Cerebellar cortex (tissue), 1 donor: Measurements from ENCODE around the gene DSC1.

Experiments used
- DNase-seq: peaks from one replicate; pipeline ENCODE4 v3.0.0-alpha.2; 2015; ENCODE audit warnings: low spot score

The DSC1 gene

GRCh38 chr18:31103423-31103822, 59.2 kb downstream of the DSC1 start:
- DNase-seq = no peak

GRCh38 chr18:31102941-31103340, 59.7 kb downstream of the DSC1 start:
- DNase-seq = no peak

DNA sequence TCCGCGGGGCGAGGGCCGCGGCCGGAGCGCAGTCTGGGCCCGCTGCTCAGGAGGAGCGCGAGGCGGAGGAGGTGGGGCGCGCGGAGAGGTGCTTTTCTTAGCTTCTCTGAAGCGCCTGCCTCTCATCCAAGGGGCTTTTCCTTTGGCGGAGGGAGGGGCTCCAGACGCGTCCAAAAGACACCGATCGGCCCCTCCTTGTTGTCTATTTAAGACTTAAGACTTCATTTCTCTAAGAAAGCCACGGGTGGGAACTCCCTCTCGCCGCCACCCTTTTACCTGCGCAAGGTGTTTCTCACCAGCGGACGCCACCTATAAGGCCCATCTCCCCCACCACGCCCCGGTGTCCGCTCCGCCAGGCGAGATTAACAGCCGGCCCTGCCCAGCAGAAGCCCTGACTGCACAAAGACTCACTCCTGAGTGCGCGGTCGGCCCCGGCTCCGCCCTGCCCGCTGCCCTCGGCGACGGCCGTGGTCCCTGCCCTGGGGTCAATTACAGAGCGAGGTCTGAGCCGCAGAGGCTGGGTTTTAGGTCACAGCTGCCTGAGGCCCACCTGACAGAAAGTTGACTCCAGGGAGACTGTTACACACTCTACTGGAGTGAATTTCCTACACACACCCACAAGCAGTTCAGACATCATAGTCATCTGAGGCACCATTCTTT, 60.5 kb downstream of the DSC1 start, which contains the start of gene DSC2:
TSS of gene DSC2 (minus strand) at position 397 of the 660 bp plus-strand sequence. CDS start 450 bp downstream, outside the sequence.
- DNase-seq = no peak

GRCh38 chr18:31101183-31102024, 61.3 kb downstream of the DSC1 start:
- no peak for DNase-seq

- no peak for DNase-seq
Observed at GRCh38 chr18:31100436-31101182, 62.0 kb downstream of the DSC1 start.

- no peak for DNase-seq
Observed at GRCh38 chr18:31099450-31100230, 63.0 kb downstream of the DSC1 start.

DNA sequence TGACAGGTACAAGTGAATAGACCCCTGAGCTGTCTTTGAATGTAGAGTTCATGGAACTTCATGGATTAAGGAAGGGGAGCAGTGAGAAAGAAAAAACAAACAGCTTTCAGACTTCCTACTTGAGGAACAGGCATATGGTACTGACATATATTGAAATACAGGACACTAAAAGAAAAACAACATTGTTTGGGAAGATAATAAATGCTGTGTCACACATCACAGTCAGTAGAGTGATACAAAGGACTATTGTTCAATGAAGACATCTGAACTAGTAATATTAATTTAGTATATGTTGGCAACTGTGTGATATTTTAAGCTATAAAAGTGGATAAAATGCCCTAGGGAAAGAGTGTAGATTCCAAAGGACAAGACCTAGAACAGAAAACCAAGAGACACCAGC, 63.8 kb downstream of the DSC1 start:
- DNase-seq = no peak

DNA sequence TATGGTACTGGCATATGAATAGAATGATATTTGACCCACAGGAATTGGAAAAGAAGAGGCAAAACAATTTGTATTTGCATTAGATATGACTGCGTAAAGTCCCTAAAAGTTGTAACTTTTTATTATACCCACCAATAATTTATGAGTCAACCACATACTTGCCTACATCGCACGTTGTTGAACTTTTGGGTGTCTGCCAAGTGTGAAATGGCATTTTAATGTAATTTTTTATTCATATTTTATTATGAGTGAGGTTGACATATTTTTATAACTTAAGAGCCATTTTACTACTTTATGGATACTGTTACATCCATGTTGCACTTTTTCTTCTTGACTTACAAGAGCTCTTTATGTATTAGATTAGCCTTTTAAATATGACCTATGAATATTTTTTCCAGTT, 65.0 kb downstream of the DSC1 start:
- DNase-seq = no peak

DNA sequence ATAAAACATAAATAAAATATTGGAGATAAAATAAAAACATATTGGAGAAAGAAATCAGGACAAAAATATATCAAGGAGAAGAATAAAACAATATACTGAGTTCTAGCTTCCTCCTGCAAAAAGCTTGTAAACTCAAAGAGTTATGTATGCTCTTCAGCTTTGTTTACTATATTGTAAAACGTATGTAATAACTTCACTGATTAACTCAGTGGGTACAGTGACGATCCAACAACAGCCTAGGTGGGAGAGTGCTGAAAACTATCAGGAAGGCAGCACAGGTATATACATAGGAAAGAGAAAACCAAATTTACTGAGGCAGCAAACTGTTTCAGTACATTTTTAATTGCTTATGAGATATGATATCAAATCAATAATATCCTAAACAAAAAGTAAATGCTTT, 68.8 kb downstream of the DSC1 start:
- no peak for DNase-seq

DNA sequence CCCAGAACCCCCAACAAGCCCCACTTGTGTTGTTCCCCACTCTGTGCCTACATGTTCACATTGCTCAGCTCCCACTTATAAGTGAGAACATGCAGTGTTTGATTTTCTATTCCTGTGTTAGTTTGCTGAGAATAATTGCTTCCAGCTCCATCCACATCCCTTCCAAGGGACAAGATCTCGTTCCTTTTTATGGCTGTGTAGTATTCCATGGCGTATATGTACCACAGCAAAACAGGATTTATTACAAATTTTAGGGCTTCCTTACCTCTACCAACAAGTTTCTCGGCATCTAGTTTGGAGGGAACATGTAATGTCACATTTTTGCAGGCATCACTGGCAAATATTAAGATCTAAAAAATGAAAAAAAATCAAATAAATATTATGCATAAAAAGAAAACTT, 69.4 kb downstream of the DSC1 start:
- DNase-seq = no peak

- no peak for DNase-seq
Observed at GRCh38 chr18:31091350-31091749, 71.3 kb downstream of the DSC1 start.

DNA sequence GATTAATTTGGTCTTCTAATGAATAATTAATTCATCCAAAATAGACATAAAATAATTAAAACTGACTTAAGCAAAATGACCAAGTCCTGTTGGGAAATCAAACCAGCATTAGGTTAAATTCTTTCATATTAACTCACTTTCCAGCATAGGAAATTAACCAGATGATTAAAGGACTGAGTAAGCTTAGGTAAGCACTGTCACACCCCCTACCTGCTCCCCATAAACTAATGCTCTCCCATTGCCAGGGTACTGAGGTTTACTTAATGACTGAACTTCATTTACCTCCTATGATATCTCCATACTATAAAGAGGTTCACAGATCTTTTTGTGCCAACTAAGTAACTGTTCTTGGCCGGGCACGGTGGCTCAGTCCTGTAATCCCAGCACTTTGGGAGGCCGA, 74.1 kb downstream of the DSC1 start:
- no peak for DNase-seq

GRCh38 chr18:31079973-31080372, 82.7 kb downstream of the DSC1 start:
- no peak for DNase-seq
